Kidney (tissue), 14 donors: ENCODE data around the gene HS6ST1. TPM values are rescaled to one million over a fixed set of nuclear protein-coding genes. Genes with fewer than 3 reads are reported as not detected.

Experiments
- DNase-seq, 5 donors: peaks; one replicate each; pipeline ENCODE4 v3.0.0-alpha.2; 2013 to 2020
- FAIRE-seq: peaks from 2 replicates; lab custom pipeline; 2012; peaks lifted over from hg19 to GRCh38; lab: Jason Lieb, UNC
- H3K27ac ChIP-seq, 2 donors: one replicate each; pipeline ENCODE4 v1.7.0; 2013; ENCODE audit warnings: low read depth in 2 of 2, low read length in 2 of 2, inconsistent platforms in 1 of 2
- H3K27me3 ChIP-seq: one replicate; pipeline ENCODE4 v1.7.1; 2013; ENCODE audit warnings: low read length, inconsistent platforms; ENCODE audit not compliant: control insufficient read depth, insufficient read depth
- H3K36me3 ChIP-seq, 3 donors: one replicate each; pipeline versions ENCODE4 v1.7.0 to v1.7.1; 2013; ENCODE audit warnings: low read length in 3 of 3, control low read depth in 1 of 3, inconsistent platforms in 1 of 3; ENCODE audit not compliant: insufficient read depth in 3 of 3, control insufficient read depth in 2 of 3
- H3K4me1 ChIP-seq, 3 donors: one replicate each; pipeline versions ENCODE4 v1.7.0 to v1.7.1; 2013; ENCODE audit warnings: low read length in 3 of 3, inconsistent platforms in 1 of 3, low read depth in 1 of 3; ENCODE audit not compliant: control insufficient read depth in 2 of 3, insufficient read depth in 2 of 3
- H3K4me3 ChIP-seq, 3 donors: one replicate each; pipeline versions ENCODE4 v1.7.0 to v1.8.1; 2013; ENCODE audit warnings: low read length in 3 of 3, control low read depth in 1 of 3, inconsistent platforms in 1 of 3
- H3K9ac ChIP-seq, 3 donors: one replicate each; pipeline versions ENCODE4 v1.7.0 to v1.7.1; 2013; ENCODE audit warnings: low read length in 3 of 3, control low read depth in 1 of 3, inconsistent platforms in 1 of 3
- H3K9me3 ChIP-seq, 3 donors: one replicate each; pipeline versions ENCODE4 v1.7.0 to v1.7.1; 2013; ENCODE audit warnings: low read length in 3 of 3, control low read depth in 1 of 3, inconsistent platforms in 1 of 3; ENCODE audit not compliant: control insufficient read depth in 2 of 3, insufficient read depth in 1 of 3
- CTCF ChIP-seq: IDR thresholded peaks from 3 replicates; pipeline ENCODE4 v1.5.1; 2012; ENCODE audit warnings: mild to moderate bottlenecking, moderate library complexity, borderline replicate concordance; ENCODE audit not compliant: insufficient read depth; ENCODE audit errors: extremely low read depth
- intact Hi-C: fragments of 100-400 bp; cut with DNase I; formaldehyde crosslinking; loops from one replicate; pipeline ENCODE4 v1.11.1; 2022
- polyA plus RNA-seq: library from polyadenylated mRNA; stranded (reverse); fragments of 350-450 nt; fragmentation: Illumina TruSeq; extraction: RNeasy Lipid Tissue Mini Kit (QIAGEN cat#74804); gene quantifications from one replicate; pipeline ENCODE4 v1.2.3, GENCODE V29; 2014; ENCODE audit warnings: low read depth, low replicate concordance; ENCODE audit not compliant: insufficient read depth
- total RNA-seq: library from RNA; stranded (reverse); fragmentation: NEBNext Ultra II Directional; extraction: Animal tissue kit (Norgen Biotek cat#: 25700); gene quantifications from one replicate; pipeline ENCODE4 v1.2.1, GENCODE V29; 2021
- donor health status: control.
- donor health status: control.
- donor health status: control.
- donor health status: control.
- donor health status: control.
- donor health status: DM: yes; HTN: yes; CAD: no.
- donor health status: Normal renal cell carcinoma (clear cell type).

HS6ST1 gene
- total and polyA plus RNA-seq, 2 donors from 2014 or later = 49.6 to 73.9 TPM

GRCh38 chr2:128274218-128274617 lies 44.5 kb downstream of the HS6ST1 start:
- no peak for DNase-seq
- Histone ChIP-seq H3K27ac (no peak overlapping the region), H3K4me3 (no peak overlapping the region), H3K27me3 (no peaks in the 10 kb centered on the region), H3K36me3 (peaks cover 2 to 7% (median 5%) of the 10 kb centered on the region in 3 donors), H3K9me3 (peaks cover 0 to 3% (median 0%) of the 10 kb centered on the region in 3 donors), H3K9ac (no peak overlapping the region), H3K4me1 (peaks cover 0 to 16% (median 3%) of the 10 kb centered on the region in 3 donors)
- intact Hi-C loops = no loop called here
- TF ChIP-seq CTCF = no peak
- FAIRE-seq = no peak

GRCh38 chr2:128273469-128274081 lies 45.1 kb downstream of the HS6ST1 start:
- DNase-seq (no peak), FAIRE-seq (no peak)
- intact Hi-C loops = no loop called here
- Histone ChIP-seq H3K9me3 (peaks cover 0 to 3% (median 0%) of the 10 kb centered on the region in 3 donors), H3K4me1 (peaks cover 0 to 16% (median 3%) of the 10 kb centered on the region in 3 donors), H3K9ac (no peak overlapping the region), H3K36me3 (peaks cover 2 to 7% (median 5%) of the 10 kb centered on the region in 3 donors), H3K27me3 (no peaks in the 10 kb centered on the region), H3K4me3 (no peak overlapping the region), H3K27ac (no peak overlapping the region)
- TF ChIP-seq CTCF = no peak

- peaks cover 0 to 10% (median 3%) of the 10 kb centered on the region in 3 donors for H3K4me1 ChIP-seq
- TF ChIP-seq CTCF = no peak
- H3K9me3 ChIP-seq = peaks cover 0 to 3% (median 0%) of the 10 kb centered on the region in 3 donors
- no peak for FAIRE-seq
- H3K27ac ChIP-seq = no peak overlapping the region
- H3K9ac ChIP-seq = no peak overlapping the region
- intact Hi-C loops = no loop called here
- no peak overlapping the region for H3K4me3 ChIP-seq
- peaks cover 2 to 7% (median 5%) of the 10 kb centered on the region in 3 donors for H3K36me3 ChIP-seq
- H3K27me3 ChIP-seq = no peaks in the 10 kb centered on the region
- peak in 2 of 5 donors; percentile 8 to 35 for DNase-seq
Measured at GRCh38 chr2:128272601-128273468, 45.8 kb downstream of the HS6ST1 start.
